GM23338 (cell line): ENCODE data around the gene SNRNP200. TPM values are rescaled to one million over a fixed set of nuclear protein-coding genes. Genes with fewer than 3 reads are reported as not detected.

Experiments
- ATAC-seq: fragments of 200-7000 bp; cut with Tn5 transposase; 3 replicates; pipeline ENCODE4 v1.9.1; 2020
- DNase-seq: peaks from one replicate; pipeline ENCODE4 v3.0.0-alpha.2; 2015; ENCODE audit warnings: low spot score
- H2AFZ ChIP-seq: fragments of 200-600 bp; sonication (generic); 2 replicates; pipeline ENCODE4 v1.8.0; 2016; ENCODE audit warnings: antibody characterized with exemption, mild to moderate bottlenecking, moderate library complexity
- H3F3A ChIP-seq: fragments of 200-600 bp; sonication (generic); replicated peaks from 2 replicates; pipeline ENCODE4 v1.8.0; 2017; ENCODE audit warnings: antibody characterized with exemption, mixed run types, low read depth
- H3K27ac ChIP-seq: fragments of 200-600 bp; sonication (generic); 2 replicates; pipeline ENCODE4 v1.6.1; 2016; ENCODE audit warnings: low read depth
- H3K27me3 ChIP-seq: fragments of 200-600 bp; sonication (generic); 2 replicates; pipeline ENCODE4 v1.8.0; 2016; ENCODE audit warnings: mild to moderate bottlenecking, mixed run types, moderate library complexity; ENCODE audit not compliant: insufficient read depth
- H3K36me3 ChIP-seq: fragments of 200-600 bp; sonication (generic); 2 replicates; pipeline ENCODE4 v1.8.0; 2016; ENCODE audit warnings: mild to moderate bottlenecking; ENCODE audit not compliant: insufficient read depth
- H3K4me1 ChIP-seq: fragments of 200-600 bp; sonication (generic); 2 replicates; pipeline ENCODE4 v1.8.0; 2016; ENCODE audit warnings: mild to moderate bottlenecking, moderate library complexity; ENCODE audit not compliant: insufficient read depth
- H3K4me2 ChIP-seq: fragments of 200-600 bp; sonication (generic); 2 replicates; pipeline ENCODE4 v1.7.1; 2017; ENCODE audit warnings: mixed run types
- H3K4me3 ChIP-seq: fragments of 200-600 bp; sonication (generic); 2 replicates; pipeline ENCODE4 v1.6.1; 2016; ENCODE audit warnings: mixed run types
- H3K79me2 ChIP-seq: fragments of 200-600 bp; sonication (generic); replicated peaks from 2 replicates; pipeline ENCODE4 v1.8.0; 2017; ENCODE audit warnings: mild to moderate bottlenecking; ENCODE audit not compliant: insufficient read depth
- H3K9me2 ChIP-seq: fragments of 200-600 bp; sonication (generic); 2 replicates; pipeline ENCODE4 v1.8.0; 2017; ENCODE audit not compliant: insufficient read depth
- H4K20me1 ChIP-seq: fragments of 200-600 bp; sonication (generic); replicated peaks from 2 replicates; pipeline ENCODE4 v1.8.0; 2017; ENCODE audit warnings: mild to moderate bottlenecking; ENCODE audit not compliant: insufficient read depth
- H3K27ac Mint-ChIP-seq: 2 replicates; pipeline ENCODE4 v1.8.0; 2020; ENCODE audit warnings: inconsistent platforms, mild to moderate bottlenecking, moderate library complexity, mixed read lengths
- H3K27me3 Mint-ChIP-seq: 3 replicates; pipeline ENCODE4 v1.8.0; 2022; ENCODE audit warnings: low read depth, mild to moderate bottlenecking, moderate library complexity, mixed read lengths, inconsistent platforms; ENCODE audit not compliant: insufficient read depth, poor library complexity
- H3K36me3 Mint-ChIP-seq: 3 replicates; pipeline ENCODE4 v1.8.0; 2021; ENCODE audit warnings: low read depth, mild to moderate bottlenecking, inconsistent platforms, moderate library complexity, mixed read lengths
- H3K4me1 Mint-ChIP-seq: 3 replicates; pipeline ENCODE4 v1.8.0; 2020; ENCODE audit warnings: mild to moderate bottlenecking, inconsistent platforms, mixed read lengths
- H3K4me3 Mint-ChIP-seq: 3 replicates; pipeline ENCODE4 v1.8.0; 2021; ENCODE audit warnings: moderate library complexity, mild to moderate bottlenecking, inconsistent platforms, mixed read lengths
- H3K9me3 Mint-ChIP-seq: 3 replicates; pipeline ENCODE4 v1.8.0; 2020; ENCODE audit warnings: moderate library complexity, mild to moderate bottlenecking, inconsistent platforms, mixed read lengths
- CREB1 ChIP-seq: fragments of 250-450 bp; sonication (Bioruptor Pico); IDR thresholded peaks from 2 replicates; pipeline ENCODE4 v1.5.0; 2020; ENCODE audit warnings: low read depth, mild to moderate bottlenecking, moderate library complexity
- EZH2 ChIP-seq: fragments of 200-600 bp; sonication (generic); IDR thresholded peaks from one replicate; pipeline ENCODE4 v1.8.0; 2017; ENCODE audit warnings: antibody characterized with exemption, mild to moderate bottlenecking, low read depth; ENCODE audit not compliant: unreplicated experiment
- JUNB ChIP-seq: IDR thresholded peaks from one replicate; pipeline ENCODE4 v1.6.1; 2016; ENCODE audit warnings: antibody characterized with exemption; ENCODE audit not compliant: unreplicated experiment
- POLR2AphosphoS5 ChIP-seq: IDR thresholded peaks from 2 replicates; pipeline ENCODE4 v1.6.1; 2016; ENCODE audit warnings: antibody characterized with exemption, low read depth
- STAT1 ChIP-seq: IDR thresholded peaks from one replicate; pipeline ENCODE4 v1.6.1; 2016; ENCODE audit warnings: antibody characterized with exemption; ENCODE audit not compliant: unreplicated experiment
- long read RNA-seq: library from polyadenylated mRNA; unstranded; transcript quantifications from one replicate; pipeline ENCODE4 v2.0.0, GENCODE V29; 2020; ENCODE audit not compliant: unreplicated experiment
- polyA plus RNA-seq: library from polyadenylated mRNA; unstranded; fragments of >200 nt; fragmentation: Nextera tagmentation; extraction: Ambion mirVana; gene quantifications from 2 replicates; pipeline ENCODE4 v1.2.1, GENCODE V29; 2016
- total RNA-seq: library from RNA; depleted of rRNA; stranded (reverse); fragments of >200 nt; shearing (Covaris generic); gene quantifications from 2 replicates; pipeline ENCODE4 v1.2.3, GENCODE V29; 2014; rRNA removed
- TF ChIP-seq, protein P1 (sequence below): IDR thresholded peaks from 2 replicates; pipeline ENCODE4 v1.6.1; 2016; ENCODE audit warnings: antibody characterized with exemption

SNRNP200 gene
- total RNA-seq (174 and 179 TPM in 2 replicates), polyA plus RNA-seq (70.7 and 72.3 TPM in 2 replicates)
- long read RNA-seq, partial matches to known transcripts: 22 of 39 reads
- long read RNA-seq, other reads (novel, unspliced or antisense): 17 of 39 reads

DNA sequence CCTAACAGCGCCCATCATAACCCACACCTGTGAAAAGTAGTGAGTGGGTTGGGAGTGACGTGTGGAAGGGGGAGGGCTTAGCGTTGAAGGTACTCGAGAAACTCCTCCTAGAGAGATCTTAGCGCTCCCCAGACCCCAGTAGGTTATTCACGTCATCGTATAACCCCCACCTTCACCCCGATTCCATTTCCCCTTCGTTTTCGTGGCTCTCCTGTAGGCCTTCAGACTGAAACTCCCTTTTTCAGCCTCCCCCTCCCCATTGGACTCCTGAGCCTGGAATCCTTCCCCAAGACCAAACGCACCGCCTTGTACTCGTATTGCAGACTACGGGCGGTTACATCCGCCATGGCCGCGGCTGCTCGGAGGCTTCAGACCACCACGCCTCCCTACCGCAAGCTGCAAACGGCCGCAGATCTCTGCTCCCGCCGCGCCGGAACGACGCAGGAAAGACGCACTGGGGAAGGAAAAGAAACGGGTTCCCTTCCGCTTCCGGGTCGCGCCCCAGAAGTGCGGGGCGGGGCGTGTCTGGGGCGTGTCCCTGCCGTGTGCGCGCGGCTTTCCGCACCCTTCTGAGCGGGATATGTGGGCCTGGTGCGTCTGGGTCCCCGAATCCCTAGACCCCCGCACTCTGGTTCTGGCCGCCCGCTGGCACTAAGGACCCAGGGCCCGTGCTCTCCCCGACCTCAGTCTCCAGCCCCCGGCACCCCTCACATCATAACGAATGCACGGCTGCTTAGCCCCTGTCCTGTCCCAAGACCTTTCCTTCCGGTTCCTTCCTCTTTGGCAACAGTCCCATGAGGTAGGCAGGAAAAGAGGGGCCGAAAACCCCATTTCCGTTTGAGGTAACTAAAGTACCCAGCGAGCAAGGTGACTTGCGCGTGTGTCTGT, at the start of gene SNRNP200:
TSS of gene SNRNP200 (minus strand) at position 456 of the 888 bp plus-strand sequence. CDS start at position 347, 109 bp downstream.
- Histone ChIP-seq H3K27me3 (no peaks in the 10 kb centered on the region), H3K36me3 (peaks cover 37% of the 10 kb centered on the region), H3K4me3 (peak within 1 kb of the TSS; percentile 75), H4K20me1 (peaks cover 14% of the 10 kb centered on the region; the same call in 1 of the 2 replicates), H2AFZ (peak within 1 kb of the TSS; percentile 72), H3K4me1 (no peaks in the 10 kb centered on the region; the same call in 1 of the 2 replicates), H3K27ac (peak within 1 kb of the TSS; percentile 90), H3K9me2 (no peaks in the 10 kb centered on the region), H3K79me2 (peaks cover 38% of the 10 kb centered on the region), H3F3A (no peaks in the 10 kb centered on the region; the same call in 1 of the 2 replicates), H3K4me2 (peak within 1 kb of the TSS; percentile 92)
- H3K27ac Mint-ChIP-seq: peak within 1 kb of the TSS; percentile 99
- H3K36me3 Mint-ChIP-seq: peaks cover 44% of the 10 kb centered on the region
- DNase-seq (peak; percentile 94), ATAC-seq (peak; percentile 97)
- peaks cover 17% of the 10 kb centered on the region for H3K4me1 Mint-ChIP-seq
- H3K4me3 Mint-ChIP-seq: peak within 1 kb of the TSS; percentile 100
- H3K27me3 Mint-ChIP-seq: no peaks in the 10 kb centered on the region
- no peaks in the 10 kb centered on the region for H3K9me3 Mint-ChIP-seq
- TF ChIP-seq, protein P1, sequence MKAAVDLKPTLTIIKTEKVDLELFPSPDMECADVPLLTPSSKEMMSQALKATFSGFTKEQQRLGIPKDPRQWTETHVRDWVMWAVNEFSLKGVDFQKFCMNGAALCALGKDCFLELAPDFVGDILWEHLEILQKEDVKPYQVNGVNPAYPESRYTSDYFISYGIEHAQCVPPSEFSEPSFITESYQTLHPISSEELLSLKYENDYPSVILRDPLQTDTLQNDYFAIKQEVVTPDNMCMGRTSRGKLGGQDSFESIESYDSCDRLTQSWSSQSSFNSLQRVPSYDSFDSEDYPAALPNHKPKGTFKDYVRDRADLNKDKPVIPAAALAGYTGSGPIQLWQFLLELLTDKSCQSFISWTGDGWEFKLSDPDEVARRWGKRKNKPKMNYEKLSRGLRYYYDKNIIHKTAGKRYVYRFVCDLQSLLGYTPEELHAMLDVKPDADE: peak; percentile 94
- TF ChIP-seq CREB1 (CRISPR knock-in tag): peak; percentile 63; the same call in 1 of the 2 replicates
- TF ChIP-seq STAT1: no peak
- TF ChIP-seq POLR2AphosphoS5: peak; percentile 89

DNA sequence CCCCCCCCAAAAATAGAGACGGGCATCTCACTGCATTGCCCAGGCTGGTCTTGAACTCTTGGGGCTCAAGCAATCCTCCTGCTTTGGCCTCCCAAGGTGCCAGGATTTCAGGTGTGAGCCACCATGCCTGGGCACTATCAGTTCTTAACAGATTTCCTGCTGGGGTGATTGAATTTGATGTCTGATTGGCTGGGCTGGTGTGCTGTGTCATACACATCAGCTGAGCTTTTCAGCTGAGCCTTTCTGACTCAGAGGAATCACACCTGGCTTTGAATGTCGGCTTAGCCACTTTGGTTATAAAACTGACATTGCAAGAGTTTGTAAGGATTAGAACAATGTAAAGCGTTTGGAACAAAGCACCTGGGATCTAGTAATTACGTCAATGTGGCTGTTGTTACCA, 49.1 kb upstream of the SNRNP200 start:
- TF ChIP-seq, protein P1: no peak
- TF ChIP-seq STAT1 (no peak), EZH2 (no peak), CREB1 (CRISPR knock-in tag) (no peak), JUNB (no peak), POLR2AphosphoS5 (no peak)
- Histone ChIP-seq H3K4me2 (no peak overlapping the region), H4K20me1 (peaks cover 3% of the 10 kb centered on the region), H3K27me3 (no peaks in the 10 kb centered on the region), H3K4me1 (no peaks in the 10 kb centered on the region), H3K9me2 (no peaks in the 10 kb centered on the region), H3K27ac (no peak overlapping the region), H3K4me3 (no peak overlapping the region), H3K79me2 (no peaks in the 10 kb centered on the region), H3F3A (no peaks in the 10 kb centered on the region), H3K36me3 (peaks cover 55% of the 10 kb centered on the region), H2AFZ (no peak overlapping the region)
- peaks cover 3% of the 10 kb centered on the region for H3K27me3 Mint-ChIP-seq
- no peaks in the 10 kb centered on the region for H3K4me1 Mint-ChIP-seq
- no peak overlapping the region for H3K4me3 Mint-ChIP-seq
- H3K9me3 Mint-ChIP-seq: no peaks in the 10 kb centered on the region
- DNase-seq: no peak
- H3K27ac Mint-ChIP-seq: no peak overlapping the region
- H3K36me3 Mint-ChIP-seq: peaks cover 87% of the 10 kb centered on the region
- no peak for ATAC-seq
